ENCODE data around the gene C1orf141.
"Not testable (repeated sequence)": the region's sequence is repeated elsewhere in the genome, so short reads cannot be mapped to it uniquely, and the experiment has no call there.

C1orf141 gene

DNA sequence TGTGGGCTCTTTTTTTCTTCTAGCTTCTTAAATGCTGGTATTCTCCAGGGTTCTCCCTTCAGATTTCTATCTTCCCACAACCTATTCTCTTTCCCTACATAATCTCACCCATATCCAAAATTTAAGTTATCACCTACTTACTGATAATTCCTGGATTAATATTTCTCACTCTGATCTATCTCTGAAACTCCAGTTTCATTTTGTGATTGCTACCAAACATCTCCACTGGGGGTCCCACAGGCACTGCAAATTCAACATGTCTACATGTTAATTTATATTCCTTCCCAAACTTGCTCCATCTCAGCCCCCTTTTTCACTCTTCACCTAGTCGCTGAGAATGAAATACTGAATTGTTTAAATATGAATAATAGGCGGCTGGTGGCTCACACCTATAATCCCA, 9.9 kb upstream of the C1orf141 start:
- TF ChIP-seq, protein P1, sequence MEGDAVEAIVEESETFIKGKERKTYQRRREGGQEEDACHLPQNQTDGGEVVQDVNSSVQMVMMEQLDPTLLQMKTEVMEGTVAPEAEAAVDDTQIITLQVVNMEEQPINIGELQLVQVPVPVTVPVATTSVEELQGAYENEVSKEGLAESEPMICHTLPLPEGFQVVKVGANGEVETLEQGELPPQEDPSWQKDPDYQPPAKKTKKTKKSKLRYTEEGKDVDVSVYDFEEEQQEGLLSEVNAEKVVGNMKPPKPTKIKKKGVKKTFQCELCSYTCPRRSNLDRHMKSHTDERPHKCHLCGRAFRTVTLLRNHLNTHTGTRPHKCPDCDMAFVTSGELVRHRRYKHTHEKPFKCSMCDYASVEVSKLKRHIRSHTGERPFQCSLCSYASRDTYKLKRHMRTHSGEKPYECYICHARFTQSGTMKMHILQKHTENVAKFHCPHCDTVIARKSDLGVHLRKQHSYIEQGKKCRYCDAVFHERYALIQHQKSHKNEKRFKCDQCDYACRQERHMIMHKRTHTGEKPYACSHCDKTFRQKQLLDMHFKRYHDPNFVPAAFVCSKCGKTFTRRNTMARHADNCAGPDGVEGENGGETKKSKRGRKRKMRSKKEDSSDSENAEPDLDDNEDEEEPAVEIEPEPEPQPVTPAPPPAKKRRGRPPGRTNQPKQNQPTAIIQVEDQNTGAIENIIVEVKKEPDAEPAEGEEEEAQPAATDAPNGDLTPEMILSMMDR (IDR thresholded peaks at IDR 0.05) = no peak
- no peak overlapping the region for H3K4me3 ChIP-seq (ENCODE audit: low read depth, low read length)

DNA sequence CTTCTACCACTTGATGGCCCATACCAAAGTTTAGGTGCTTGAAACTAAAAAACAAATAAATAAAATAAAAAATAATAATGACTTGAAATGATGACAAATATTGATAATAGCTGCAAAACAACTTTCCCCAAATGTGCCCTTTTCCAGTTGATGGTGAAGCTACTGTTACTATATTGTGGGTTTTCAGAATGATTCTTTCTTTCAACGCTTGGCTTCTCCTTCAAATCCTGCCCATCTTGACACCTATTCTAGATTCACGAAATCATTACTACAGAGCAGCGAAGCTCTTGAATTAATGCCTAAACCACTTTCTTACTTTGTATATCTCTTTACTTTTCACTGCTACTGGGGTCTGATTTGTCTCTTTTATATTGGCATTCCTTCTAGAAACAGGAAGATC, 9.2 kb upstream of the C1orf141 start:
- Histone ChIP-seq H3K36me3 (ENCODE audit: control insufficient read depth, insufficient read depth, low read length) (no peaks in the 10 kb centered on the region), H3K4me3 (ENCODE audit: low read depth, low read length) (no peak overlapping the region)
- TF ChIP-seq, protein P1 (IDR thresholded peaks at IDR 0.05) = no peak

More for the DNA sequence above, 9.9 kb upstream of the C1orf141 start:
- Histone ChIP-seq H3K36me3 (ENCODE audit: control insufficient read depth, insufficient read depth, low read length) (no peaks in the 10 kb centered on the region), H3K4me2 (ENCODE audit: low read length) (no peak overlapping the region), H3K27me3 (ENCODE audit: control insufficient read depth, insufficient read depth, low read length) (no peaks in the 10 kb centered on the region), H3K79me2 (no peaks in the 10 kb centered on the region), H3K9ac (no peak overlapping the region), H3K27ac (no peak overlapping the region), H3K9me3 (ENCODE audit: control insufficient read depth, low read length) (no peaks in the 10 kb centered on the region), H2AFZ (no peak overlapping the region), H3K4me1 (no peaks in the 10 kb centered on the region)

DNA sequence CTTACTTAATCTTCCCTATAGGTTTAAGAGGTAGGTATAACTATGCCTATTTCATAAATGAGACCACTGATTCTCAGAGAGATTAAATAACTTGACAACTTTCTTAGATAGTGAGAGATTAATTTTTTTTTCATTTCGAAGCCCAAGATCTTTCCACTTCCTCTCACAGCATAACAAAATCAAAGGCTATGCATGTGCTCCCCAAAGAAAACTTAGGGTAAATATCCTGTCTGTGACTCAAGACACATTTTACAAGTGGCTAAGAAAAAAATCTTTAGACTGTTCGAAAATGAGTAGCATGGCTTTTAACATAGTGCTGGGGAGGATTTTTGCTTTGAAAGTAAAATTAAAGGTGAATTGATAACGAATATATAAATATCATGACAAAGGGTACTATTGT, 8.2 kb upstream of the C1orf141 start:
- Histone ChIP-seq H3K4me1 (no peaks in the 10 kb centered on the region), H3K36me3 (ENCODE audit: control insufficient read depth, insufficient read depth, low read length) (no peaks in the 10 kb centered on the region), H3K9ac (no peak overlapping the region), H3K27ac (no peak overlapping the region), H3K4me2 (ENCODE audit: low read length) (no peak overlapping the region), H3K27me3 (ENCODE audit: control insufficient read depth, insufficient read depth, low read length) (no peaks in the 10 kb centered on the region), H2AFZ (no peak overlapping the region), H3K9me3 (ENCODE audit: control insufficient read depth, low read length) (no peaks in the 10 kb centered on the region), H3K79me2 (no peaks in the 10 kb centered on the region), H3K4me3 (ENCODE audit: low read depth, low read length) (no peak overlapping the region)
- TF ChIP-seq, protein P1 (IDR thresholded peaks at IDR 0.05) = no peak

More for the DNA sequence above, 9.2 kb upstream of the C1orf141 start:
- Histone ChIP-seq H3K9me3 (ENCODE audit: control insufficient read depth, low read length) (no peaks in the 10 kb centered on the region), H3K27ac (no peak overlapping the region), H2AFZ (no peak overlapping the region), H3K79me2 (no peaks in the 10 kb centered on the region), H3K9ac (no peak overlapping the region), H3K4me1 (no peaks in the 10 kb centered on the region), H3K4me2 (ENCODE audit: low read length) (no peak overlapping the region), H3K27me3 (ENCODE audit: control insufficient read depth, insufficient read depth, low read length) (no peaks in the 10 kb centered on the region)

DNA sequence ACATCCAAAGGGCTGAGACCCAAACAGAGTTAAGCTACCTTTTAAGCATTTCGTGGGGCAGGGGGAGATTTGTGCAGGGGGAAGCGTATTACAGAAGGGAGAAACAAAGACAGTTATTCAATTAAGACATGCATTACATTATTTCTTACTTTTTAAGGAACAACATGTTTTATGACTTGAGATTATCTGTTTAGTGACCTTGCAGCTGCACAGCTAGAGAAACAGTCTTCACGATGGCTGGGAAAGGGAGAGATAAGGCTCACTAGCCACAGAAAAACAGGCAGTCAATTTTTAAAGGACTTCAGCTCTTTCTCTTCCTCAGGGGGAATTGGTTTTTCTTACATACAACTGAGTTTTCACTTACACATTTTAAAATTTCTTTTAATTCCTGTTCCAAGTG, 7.1 kb upstream of the C1orf141 start:
- H2AFZ ChIP-seq; H3K27me3 ChIP-seq (ENCODE audit: control insufficient read depth, insufficient read depth, low read length); H3K36me3 ChIP-seq (ENCODE audit: control insufficient read depth, insufficient read depth, low read length); H3K4me1 ChIP-seq; H3K9ac ChIP-seq; H3K9me3 ChIP-seq (ENCODE audit: control insufficient read depth, low read length); H3K4me3 ChIP-seq (ENCODE audit: low read depth, low read length); H3K79me2 ChIP-seq; H3K4me2 ChIP-seq (ENCODE audit: low read length); H3K27ac ChIP-seq: not testable (repeated sequence)

DNA sequence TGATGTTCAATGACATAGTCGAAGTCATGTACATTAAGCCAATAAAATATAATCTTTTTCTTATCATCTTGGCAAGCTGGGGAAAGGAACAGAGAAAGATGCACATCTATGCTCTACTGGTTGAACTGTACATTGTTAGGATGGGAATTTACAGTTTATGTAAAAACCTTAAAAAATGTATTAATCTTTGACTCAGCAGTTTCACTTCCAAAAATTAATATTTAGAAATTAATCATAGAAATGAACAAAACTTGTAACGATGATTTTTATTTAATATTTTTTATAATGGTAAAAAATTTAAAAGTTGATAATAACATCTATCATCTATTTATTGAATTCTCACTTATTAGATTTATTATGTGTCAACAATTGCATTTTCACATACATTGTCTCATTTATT, 5.7 kb upstream of the C1orf141 start:
- no peak overlapping the region for H2AFZ ChIP-seq
- no peaks in the 10 kb centered on the region for H3K36me3 ChIP-seq (ENCODE audit: control insufficient read depth, insufficient read depth, low read length)
- H3K9me3 ChIP-seq (ENCODE audit: control insufficient read depth, low read length) = no peaks in the 10 kb centered on the region
- no peak overlapping the region for H3K4me2 ChIP-seq (ENCODE audit: low read length)
- H3K9ac ChIP-seq = no peak overlapping the region
- H3K27me3 ChIP-seq (ENCODE audit: control insufficient read depth, insufficient read depth, low read length) = no peaks in the 10 kb centered on the region
- no peaks in the 10 kb centered on the region for H3K4me1 ChIP-seq
- H3K79me2 ChIP-seq = no peaks in the 10 kb centered on the region
- TF ChIP-seq, protein P1 (IDR thresholded peaks at IDR 0.05) = no peak
- H3K27ac ChIP-seq = no peak overlapping the region
- H3K4me3 ChIP-seq (ENCODE audit: low read depth, low read length) = no peak overlapping the region
